ENCODE results near the gene CAPN2. TPM values are rescaled to one million over a fixed set of nuclear protein-coding genes. Genes with fewer than 3 reads are reported as not detected.

CAPN2 gene
- polyA plus RNA-seq, 1 of the 3 experiments (the other 2 are of a cell fraction) = 208 TPM

GRCh38 chr1:223737342-223737741 lies 25.0 kb downstream of the CAPN2 start:
- TF ChIP-seq RXRA (IDR thresholded peaks at IDR 0.05; ENCODE audit: borderline replicate concordance, low read depth) (no peak), EZH2phosphoT487 (IDR thresholded peaks at IDR 0.05; ENCODE audit: borderline replicate concordance, low read depth) (no peak), ELF1 (IDR thresholded peaks at IDR 0.05) (no peak), PBX3 (IDR thresholded peaks at IDR 0.05) (no peak), FOSL2 (IDR thresholded peaks at IDR 0.05; ENCODE audit: borderline replicate concordance, low read depth) (no peak), IRF3 (IDR thresholded peaks at IDR 0.05; ENCODE audit: low read depth, low read length) (no peak), YY1 (IDR thresholded peaks at IDR 0.05; ENCODE audit: low read depth) (no peak), REST (IDR thresholded peaks at IDR 0.05; ENCODE audit: low read depth, low read length) (no peak), EP300 (IDR thresholded peaks at IDR 0.05; ENCODE audit: borderline replicate concordance in 1 of 2, low read depth in 1 of 2, low read length in 1 of 2) (no peak), GATA2 (CRISPR knock-in tag; IDR thresholded peaks at IDR 0.05) (no peak), USF2 (IDR thresholded peaks at IDR 0.05; ENCODE audit: borderline replicate concordance, low read depth, low read length) (no peak), MXI1 (IDR thresholded peaks at IDR 0.05; ENCODE audit: low read depth, low read length) (no peak), RCOR1 (IDR thresholded peaks at IDR 0.05; ENCODE audit: low read length) (no peak), CHD2 (IDR thresholded peaks at IDR 0.05; ENCODE audit: low read length, partially characterized antibody) (no peak), SIN3A (IDR thresholded peaks at IDR 0.05; ENCODE audit: borderline replicate concordance, low read depth, low read length) (no peak), MEF2A (IDR thresholded peaks at IDR 0.05; ENCODE audit: borderline replicate concordance, low read depth) (no peak), JUND (IDR thresholded peaks at IDR 0.05) (no peak), TCF12 (IDR thresholded peaks at IDR 0.05) (no peak)
- no peak overlapping the region for H3K4me2 ChIP-seq
- H2AFZ ChIP-seq (ENCODE audit: low read depth) = no peak overlapping the region
- H4K20me1 ChIP-seq (ENCODE audit: insufficient read depth) = peaks cover 50% of the 10 kb centered on the region
- peaks cover 17 to 25% of the 10 kb centered on the region in 2 experiments for H3K4me1 ChIP-seq (ENCODE audit: control insufficient read depth in 1 of 2, insufficient read depth in 2 of 2, low read depth in 1 of 2, low read length in 1 of 2)
- peaks cover 13% of the 10 kb centered on the region for H3F3A ChIP-seq (replicated peaks; ENCODE audit: insufficient read depth)
- peaks cover 13 to 14% of the 10 kb centered on the region in 2 experiments for H3K36me3 ChIP-seq (replicated peaks in 1 of 2; ENCODE audit: control insufficient read depth in 1 of 2, insufficient read depth in 2 of 2, low read length in 1 of 2)
- no peaks in the 10 kb centered on the region for H3K27me3 ChIP-seq (ENCODE audit: insufficient read depth)
- H3K9me2 ChIP-seq = no peaks in the 10 kb centered on the region
- WGBS (ENCODE audit: low lambda C conversion rate) = 79% methylated on average over 7 of the region's 7 CpGs
- CTCF ChIA-PET = interaction anchor here (0.9 to 4.3 kb wide), 3 partner anchors 12 to 40 kb away, joined by 3 to 44 read pairs (median 3); no protein-coding TSS in a partner anchor
- no peak overlapping the region for H3K27ac ChIP-seq (ENCODE audit: low read depth in 2 of 2, low read length in 1 of 2)
- no peak overlapping the region for H3K9ac ChIP-seq
- no peaks in the 10 kb centered on the region for H3K9me3 ChIP-seq
- no peak overlapping the region for H3K4me3 ChIP-seq (ENCODE audit: low read depth in 2 of 2, low read length in 1 of 2)
- H3K79me2 ChIP-seq (ENCODE audit: insufficient read depth) = peaks cover 95% of the 10 kb centered on the region
- DNase-seq = no peak
- POLR2A ChIA-PET = no interaction called here
